ENCODE data around the gene TRIB2. TPM values are rescaled to one million over a fixed set of nuclear protein-coding genes. Genes with fewer than 3 reads are reported as not detected.

The TRIB2 gene
- total RNA-seq, 1 experiment from 2014 or later: 8.6 TPM

GRCh38 chr2:12776521-12776961 is 59.8 kb downstream of the TRIB2 start:
- no peak for DNase-seq (ENCODE audit: low spot score)

- DNase-seq (ENCODE audit: low spot score): no peak
These were observed 61.6 kb downstream of the TRIB2 start for GRCh38 chr2:12778369-12778768.

DNA sequence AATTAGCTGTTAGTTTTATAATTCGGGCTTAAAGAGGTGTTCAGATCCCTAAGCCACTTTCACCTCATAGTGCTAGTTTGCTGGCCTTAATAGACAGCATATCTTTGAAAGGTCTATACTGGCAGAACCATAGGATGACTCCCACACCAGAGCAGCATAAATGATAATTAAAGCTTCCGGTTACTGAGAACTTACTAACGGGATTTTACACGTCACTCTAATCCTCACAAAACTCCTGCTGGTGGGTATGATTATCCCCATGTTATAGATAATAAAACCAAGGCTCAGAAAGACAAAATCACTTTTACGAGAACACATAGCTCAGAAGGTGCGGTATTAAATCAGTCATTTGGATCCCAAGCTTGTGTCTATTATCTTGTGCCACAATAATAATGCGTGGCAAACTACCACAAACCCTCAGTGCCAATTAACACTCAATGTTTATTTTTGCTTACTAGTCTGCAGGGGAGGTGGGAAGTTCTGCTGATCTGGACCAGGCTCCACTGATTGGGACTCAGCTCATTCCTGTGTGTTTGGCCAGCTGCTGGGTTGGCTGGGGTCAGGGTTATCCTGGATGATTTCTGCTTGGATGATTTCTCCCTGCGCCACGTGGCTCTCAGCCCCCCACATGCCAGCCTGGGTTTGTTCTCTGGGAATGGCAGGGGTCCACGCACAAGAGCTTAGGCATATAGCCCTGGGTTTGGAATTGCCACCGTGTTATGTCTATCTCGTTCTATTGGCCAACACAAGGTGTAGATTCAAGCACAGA is 62.3 kb downstream of the TRIB2 start:
- DNase-seq (ENCODE audit: low spot score): no peak

- no peak for DNase-seq (ENCODE audit: low spot score)
These were observed 64.6 kb downstream of the TRIB2 start for GRCh38 chr2:12781329-12781728.

DNA sequence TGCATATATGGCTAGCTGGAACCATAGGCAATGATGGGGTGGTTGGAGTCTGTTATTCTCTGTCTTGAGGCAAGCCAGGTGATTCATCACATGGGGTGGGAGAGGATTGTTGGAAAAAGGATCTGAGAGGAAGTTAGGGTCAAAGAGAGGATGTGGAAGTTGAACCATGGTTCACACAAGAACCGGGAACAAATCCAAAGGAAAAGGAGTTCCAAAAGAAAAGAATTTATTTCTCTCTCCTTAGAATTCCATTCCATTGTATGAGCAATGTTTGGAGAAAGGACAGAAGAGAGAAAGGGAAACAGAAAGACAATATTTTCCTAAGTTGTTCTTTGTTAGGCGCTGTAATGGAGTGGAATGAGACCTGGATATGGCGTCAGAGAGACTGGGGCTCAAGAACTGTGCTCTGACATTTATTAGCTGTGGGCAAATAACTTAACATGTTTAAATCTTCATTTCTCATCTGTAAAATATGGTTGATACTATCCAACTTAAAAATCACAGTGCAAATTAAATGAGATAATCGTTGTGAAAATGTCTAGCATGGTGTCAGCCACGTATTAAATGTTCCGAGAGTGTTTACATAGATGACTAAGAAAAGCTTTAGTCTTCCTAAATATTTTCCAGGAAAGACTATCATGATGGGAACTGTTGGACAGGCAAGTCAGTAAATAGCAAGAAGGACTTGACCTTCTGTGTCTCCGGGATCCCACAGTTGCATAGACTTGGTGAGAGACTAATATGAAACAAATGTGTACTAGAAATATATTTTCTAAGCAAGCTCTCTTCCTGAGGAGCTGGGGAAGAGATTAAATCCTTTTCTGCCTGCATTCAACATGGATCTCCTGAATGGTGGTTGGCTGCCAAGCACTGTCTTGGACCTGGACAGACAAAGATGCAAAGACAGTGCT is 71.4 kb downstream of the TRIB2 start:
- DNase-seq (ENCODE audit: low spot score): no peak

DNA sequence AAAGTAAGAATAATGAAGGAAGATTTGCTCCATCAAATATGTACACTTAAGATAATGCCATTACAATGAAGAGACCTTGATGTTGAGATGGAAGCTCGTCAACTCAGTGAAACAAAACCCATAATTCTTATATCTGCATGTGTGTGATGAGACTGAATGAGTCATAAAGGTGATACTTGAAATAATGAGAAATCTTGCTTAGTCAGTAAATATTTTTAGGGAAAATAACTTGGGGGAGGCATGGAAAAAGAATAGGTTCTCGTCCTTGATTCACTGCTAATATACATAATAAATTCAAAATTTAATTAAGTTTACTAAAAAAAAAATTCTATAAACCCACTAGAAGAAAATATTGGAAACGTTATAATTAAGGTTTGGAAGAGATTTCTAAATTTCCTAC is 75.2 kb downstream of the TRIB2 start:
- DNase-seq (ENCODE audit: low spot score): no peak

Small RNA genes lying within 50 kb of the gene (small RNA-seq; reads per million reads assigned to genes)
- not detected for gene MIR3125
